GM21367 (cell line): Measurements from ENCODE around the gene U2AF2.

ENCODE experiments used
- ATAC-seq: cut with Tn5 transposase; IDR thresholded peaks from one replicate; pipeline ENCODE4 v1.9.1; 2021; ENCODE audit not compliant: unreplicated experiment

Gene U2AF2

GRCh38 chr19:55674459-55674840, 19.6 kb downstream of the U2AF2 start:
- no peak for ATAC-seq

- peak; percentile 57 for ATAC-seq
These were observed 20.2 kb downstream of the U2AF2 start, which contains the start of gene EPN1 for GRCh38 chr19:55674841-55675660. Gene EPN1 (plus strand): TSS chr19:55675226. CDS start chr19:55678628, 3,402 bp downstream.

- ATAC-seq, result no peak
These were observed 21.0 kb downstream of the U2AF2 start for GRCh38 chr19:55675661-55676354.

- no peak for ATAC-seq
These were observed 21.5 kb downstream of the U2AF2 start for GRCh38 chr19:55676383-55676782.

GRCh38 chr19:55676889-55677505, 22.2 kb downstream of the U2AF2 start:
- no peak for ATAC-seq

GRCh38 chr19:55677572-55678028, 22.8 kb downstream of the U2AF2 start:
- ATAC-seq, result no peak

GRCh38 chr19:55678121-55678671, 23.4 kb downstream of the U2AF2 start:
- peak; percentile 64 for ATAC-seq

- ATAC-seq, result no peak
These were observed 24.8 kb downstream of the U2AF2 start for GRCh38 chr19:55679343-55680257.

GRCh38 chr19:55680339-55681130, 25.7 kb downstream of the U2AF2 start:
- ATAC-seq, result no peak

GRCh38 chr19:55681131-55682092, 26.6 kb downstream of the U2AF2 start:
- ATAC-seq, result no peak

GRCh38 chr19:55683449-55684261, 28.8 kb downstream of the U2AF2 start:
- no peak for ATAC-seq

- ATAC-seq, result no peak
These were observed 30.3 kb downstream of the U2AF2 start for GRCh38 chr19:55684946-55685681.

- ATAC-seq, result no peak
These were observed 30.9 kb downstream of the U2AF2 start for GRCh38 chr19:55685776-55686175.

GRCh38 chr19:55686311-55687050, 31.6 kb downstream of the U2AF2 start:
- no peak for ATAC-seq

- no peak for ATAC-seq
These were observed 32.7 kb downstream of the U2AF2 start for GRCh38 chr19:55687281-55688201.
